Measurements from ENCODE around the gene MBD1.
"Not testable (repeated sequence)": the region's sequence is repeated elsewhere in the genome, so short reads cannot be mapped to it uniquely, and the experiment has no call there.

MBD1 gene

DNA sequence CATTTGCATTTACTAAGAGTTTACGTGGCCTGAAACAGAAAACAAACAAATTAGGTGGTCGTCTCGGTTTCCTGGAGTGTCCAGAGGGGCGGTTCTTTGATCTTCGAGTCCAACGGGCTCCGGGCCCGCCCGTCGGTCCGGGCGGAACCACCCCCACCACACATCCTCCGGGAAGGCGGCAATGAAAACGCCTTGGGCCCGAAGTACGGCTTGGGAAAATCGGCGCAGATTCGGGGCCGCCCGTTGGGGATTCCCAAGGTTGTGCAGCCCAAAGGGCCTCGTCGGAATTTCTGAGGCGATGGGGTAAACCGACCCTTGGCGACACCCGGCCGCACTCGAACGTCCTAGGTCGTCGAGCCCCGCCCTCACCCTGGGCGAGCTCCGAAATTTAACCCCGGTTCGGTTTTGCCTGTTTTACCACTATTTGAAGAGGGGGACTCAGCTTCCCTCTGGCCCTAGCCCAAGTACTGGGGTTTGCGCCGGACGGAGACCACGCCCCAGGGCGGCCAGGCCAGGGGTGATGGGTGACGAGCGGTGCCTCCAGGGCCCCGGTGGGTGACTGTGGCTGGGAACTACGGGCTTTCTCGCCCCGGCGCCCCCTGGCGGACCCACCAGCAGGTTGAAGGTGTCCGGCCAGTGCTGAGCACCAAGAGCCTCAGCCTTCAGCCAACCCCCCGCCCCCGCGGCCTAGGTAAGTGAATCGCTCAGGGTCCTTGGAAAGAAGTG is 13.1 kb downstream of the MBD1 start:
- DNase-seq, result no peak

DNA sequence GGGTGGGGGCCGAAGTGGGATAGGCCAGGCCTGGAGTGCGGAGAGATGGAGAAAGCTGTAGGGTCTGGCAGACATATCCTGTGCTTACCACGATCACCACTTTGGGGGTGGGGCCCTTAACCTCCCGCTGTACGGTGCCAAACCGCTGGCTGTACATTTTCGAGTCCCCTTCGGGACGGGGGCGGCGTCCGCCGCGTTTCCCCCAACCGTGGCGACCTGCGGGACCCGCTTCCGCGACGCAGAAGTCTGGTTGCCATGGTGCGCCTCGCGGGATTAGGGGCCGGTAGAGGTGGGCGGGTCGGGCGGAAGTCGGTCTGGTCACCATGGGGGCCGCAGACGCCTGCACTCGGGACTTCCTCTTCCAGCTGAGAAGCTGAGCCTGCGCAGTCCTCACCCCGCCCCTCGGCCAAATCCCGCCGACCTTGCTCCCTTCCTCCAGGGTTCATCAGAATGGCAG is 15.0 kb downstream of the MBD1 start, which contains the start of gene CFAP53:
Gene CFAP53, minus strand, starts transcription at position 248 of the 457 bp plus-strand sequence. Its CDS starts 91 bp downstream, at position 157.
- DNase-seq, result peak; percentile 76

- DNase-seq, result no peak
These were observed 18.3 kb downstream of the MBD1 start for GRCh38 chr18:50262977-50263376.

DNA sequence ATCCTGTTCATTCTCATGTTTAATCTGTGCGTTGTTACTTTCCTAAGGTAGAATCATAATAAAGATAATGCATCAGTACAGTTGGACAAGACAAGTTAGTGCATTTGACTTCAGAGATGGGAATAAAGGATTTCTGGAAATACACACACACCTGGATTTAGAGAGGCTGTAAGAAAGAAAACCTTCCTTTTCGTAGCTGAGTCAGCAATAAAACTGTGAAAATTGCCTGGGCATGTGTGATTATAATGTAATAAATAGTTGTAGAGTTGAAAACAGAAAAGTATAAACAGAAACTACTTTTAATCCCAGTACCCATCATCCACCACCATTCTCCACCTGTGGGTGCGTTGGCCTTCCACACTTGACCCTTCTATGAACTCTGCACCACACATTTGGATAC is 30.4 kb downstream of the MBD1 start:
- DNase-seq, result no peak

GRCh38 chr18:50249576-50249975 is 31.7 kb downstream of the MBD1 start:
- no peak for DNase-seq

DNA sequence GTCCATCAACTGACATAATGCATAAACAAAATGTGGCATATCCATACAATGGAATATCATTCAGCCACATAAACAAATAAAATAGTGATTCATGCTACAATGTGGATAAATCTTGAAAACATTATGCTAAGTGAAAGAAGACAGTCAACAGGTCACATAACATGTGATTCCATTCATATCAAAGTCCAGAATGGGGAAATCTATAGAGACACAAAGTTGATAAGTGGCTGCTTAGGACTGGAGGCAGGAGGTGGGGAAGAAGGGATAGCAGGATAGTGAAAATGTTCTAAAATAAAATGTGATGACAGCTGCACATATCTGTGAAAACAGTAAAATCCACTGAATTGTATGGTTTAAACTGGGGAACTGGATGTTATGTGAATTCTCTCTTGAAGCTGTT is 33.8 kb downstream of the MBD1 start:
- DNase-seq, result no peak

DNA sequence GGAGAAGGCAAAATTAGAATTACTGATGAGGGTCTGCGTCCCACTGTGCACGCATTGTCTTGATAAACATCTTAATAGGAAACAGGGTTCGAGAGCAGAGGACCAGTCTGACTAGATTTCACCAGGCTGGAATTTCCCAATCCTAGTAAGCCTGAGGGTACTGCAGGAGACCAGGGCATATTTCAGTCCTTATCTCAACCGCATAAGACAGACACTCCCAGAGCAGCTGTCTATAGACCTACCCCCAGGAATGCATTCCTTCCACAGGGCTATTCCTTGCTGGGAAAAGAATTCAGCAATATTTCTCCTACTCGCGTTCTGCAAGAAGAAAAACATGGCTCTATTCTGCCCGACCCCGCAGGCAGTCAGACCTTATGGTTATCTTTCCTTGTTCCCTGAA is 39.6 kb downstream of the MBD1 start:
- not testable (repeated sequence) for DNase-seq

GRCh38 chr18:50240080-50240563 is 41.2 kb downstream of the MBD1 start:
- no peak for DNase-seq

- DNase-seq, result no peak
These were observed 48.9 kb downstream of the MBD1 start for GRCh38 chr18:50232419-50232818.

DNA sequence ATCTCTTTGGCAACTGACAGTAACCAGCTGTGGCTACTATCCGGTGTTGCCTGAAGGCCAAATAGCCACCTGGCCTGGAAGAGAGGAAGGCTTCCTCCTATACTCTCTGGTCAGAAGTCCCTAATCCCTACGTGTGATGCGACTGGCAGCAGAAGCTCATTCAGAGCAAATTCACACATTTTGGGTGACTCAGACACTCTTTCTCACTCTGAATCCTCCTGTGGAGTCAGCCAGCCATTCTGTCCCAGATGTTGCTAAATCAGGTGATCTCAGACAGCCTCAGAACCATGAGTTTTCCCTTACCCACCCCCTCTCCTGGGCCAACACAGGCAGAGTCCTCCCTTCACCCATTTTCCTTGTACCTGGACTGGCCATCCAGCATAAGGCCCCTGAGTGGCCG is 49.7 kb downstream of the MBD1 start:
- no peak for DNase-seq

GRCh38 chr18:50220249-50220648 is 61.1 kb downstream of the MBD1 start:
- not testable (repeated sequence) for DNase-seq

All from NCI-H526 treated with DMSO at 0.1 percent for 48 hours (cell line).